ENCODE data around the gene ADISSP.
A peak's percentile ranks its signal among the peaks of the same experiment; 100 is the strongest.

ADISSP gene

DNA sequence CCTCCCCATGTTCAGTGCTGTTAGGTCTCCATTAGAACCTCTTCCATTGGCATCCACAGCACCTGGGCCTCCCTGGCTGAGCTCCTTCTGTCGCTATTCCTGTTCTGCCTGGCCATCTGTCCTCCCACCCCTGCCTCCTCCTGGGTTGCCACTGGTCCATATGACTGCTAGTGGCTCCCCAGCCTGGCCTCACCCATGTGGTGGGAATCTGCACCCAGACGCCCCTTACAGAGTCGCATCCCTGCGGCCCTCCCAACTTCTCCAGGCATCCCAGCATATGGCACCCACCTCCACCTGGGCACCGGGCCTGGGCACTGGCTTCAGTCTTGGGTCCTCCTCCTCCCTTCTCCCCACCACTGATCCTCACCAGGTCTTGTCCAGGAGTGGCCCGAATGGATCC is 36.3 kb upstream of the ADISSP start:
- Histone ChIP-seq H3K4me1 (ENCODE audit: control insufficient read depth, insufficient read depth, low read length) (peaks cover 23% of the 10 kb centered on the region), H3K36me3 (ENCODE audit: control insufficient read depth, insufficient read depth, low read length) (peaks cover 26% of the 10 kb centered on the region)

DNA sequence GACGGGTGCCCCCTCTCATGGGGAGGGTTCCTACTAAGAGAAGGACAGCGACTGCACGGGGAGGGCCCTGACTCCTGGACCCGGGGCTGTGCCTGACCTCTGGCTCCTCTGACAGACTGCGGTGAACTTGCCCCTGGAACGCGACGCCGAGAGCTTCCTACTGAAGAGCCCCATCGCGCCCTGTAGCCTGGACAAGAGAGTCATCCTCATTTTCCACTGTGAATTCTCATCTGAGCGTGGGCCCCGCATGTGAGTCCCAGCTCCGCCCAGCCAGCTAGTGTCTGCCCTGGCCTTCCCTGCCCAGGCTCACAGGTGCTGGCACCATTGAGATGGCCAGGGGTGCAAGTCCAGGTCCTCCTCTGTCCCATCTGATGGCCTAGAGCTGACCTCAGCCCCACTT is 35.7 kb upstream of the ADISSP start:
- Histone ChIP-seq H3K36me3 (ENCODE audit: control insufficient read depth, insufficient read depth, low read length) (peaks cover 26% of the 10 kb centered on the region), H3K4me3 (ENCODE audit: low read depth, low read length) (no peak overlapping the region)

More for the DNA sequence above, 36.3 kb upstream of the ADISSP start:
- Histone ChIP-seq H3K27me3 (ENCODE audit: control insufficient read depth, insufficient read depth, low read length) (no peaks in the 10 kb centered on the region), H3K9ac (ENCODE audit: low read depth, low read length) (no peak overlapping the region), H3K9me3 (ENCODE audit: control insufficient read depth, insufficient read depth, low read length) (no peaks in the 10 kb centered on the region), H3K4me3 (ENCODE audit: low read depth, low read length) (no peak overlapping the region)

DNA sequence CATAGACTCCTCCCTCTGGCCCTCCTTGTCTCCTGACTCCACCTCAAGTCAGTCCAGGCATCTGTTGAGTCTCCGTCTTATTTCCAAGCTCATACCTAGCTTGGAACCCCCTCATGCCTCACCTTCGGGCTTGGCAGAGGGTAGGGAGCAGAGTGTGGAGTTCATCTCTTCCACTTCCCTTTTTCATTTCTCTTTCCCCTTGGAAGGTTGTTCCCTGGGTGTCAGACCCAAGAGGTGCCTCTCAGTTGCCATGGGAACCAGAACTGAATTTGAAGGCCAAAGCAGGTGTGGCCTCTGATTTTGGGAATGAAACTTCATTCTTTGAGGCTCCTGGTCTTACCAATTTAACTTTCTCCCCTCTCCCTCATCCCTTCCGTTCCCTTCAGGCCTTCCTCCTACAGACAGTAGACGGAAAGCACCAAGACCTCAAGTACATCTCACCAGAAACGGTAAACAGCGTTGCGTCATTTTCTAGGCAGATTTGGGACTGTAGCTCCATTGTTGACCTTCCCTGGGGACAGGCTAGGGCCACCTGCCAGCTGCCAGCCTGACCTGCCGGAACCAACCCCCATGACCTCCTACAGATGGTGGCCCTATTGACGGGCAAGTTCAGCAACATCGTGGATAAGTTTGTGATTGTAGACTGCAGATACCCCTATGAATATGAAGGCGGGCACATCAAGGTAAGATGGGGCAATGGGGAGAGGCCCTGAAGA is 35.1 kb upstream of the ADISSP start:
- H3K9ac ChIP-seq (ENCODE audit: low read depth, low read length), result no peak overlapping the region
- peaks cover 19% of the 10 kb centered on the region for H3K4me1 ChIP-seq (ENCODE audit: control insufficient read depth, insufficient read depth, low read length)
- H3K36me3 ChIP-seq (ENCODE audit: control insufficient read depth, insufficient read depth, low read length), result peaks cover 26% of the 10 kb centered on the region
- H3K4me3 ChIP-seq (ENCODE audit: low read depth, low read length), result no peak overlapping the region
- no peaks in the 10 kb centered on the region for H3K27me3 ChIP-seq (ENCODE audit: control insufficient read depth, insufficient read depth, low read length)
- no peaks in the 10 kb centered on the region for H3K9me3 ChIP-seq (ENCODE audit: control insufficient read depth, insufficient read depth, low read length)

More for the DNA sequence above, 35.7 kb upstream of the ADISSP start:
- Histone ChIP-seq H3K4me1 (ENCODE audit: control insufficient read depth, insufficient read depth, low read length) (peaks cover 22% of the 10 kb centered on the region), H3K9me3 (ENCODE audit: control insufficient read depth, insufficient read depth, low read length) (no peaks in the 10 kb centered on the region), H3K9ac (ENCODE audit: low read depth, low read length) (no peak overlapping the region), H3K27me3 (ENCODE audit: control insufficient read depth, insufficient read depth, low read length) (no peaks in the 10 kb centered on the region)

DNA sequence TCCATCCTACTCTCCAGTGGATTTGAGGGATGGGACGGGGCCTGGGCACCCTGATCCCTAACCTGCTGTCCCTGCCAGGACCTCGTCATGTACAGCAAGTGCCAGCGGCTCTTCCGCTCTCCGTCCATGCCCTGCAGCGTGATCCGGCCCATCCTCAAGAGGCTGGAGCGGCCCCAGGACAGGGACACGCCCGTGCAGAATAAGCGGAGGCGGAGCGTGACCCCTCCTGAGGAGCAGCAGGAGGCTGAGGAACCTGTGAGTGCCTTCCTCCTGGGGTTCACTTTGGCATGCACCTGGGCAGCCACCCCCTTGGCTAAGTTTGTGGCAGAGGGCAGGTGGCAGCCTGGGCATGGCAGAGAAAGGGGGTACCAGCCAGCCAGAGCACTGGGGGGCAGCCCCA is 34.3 kb upstream of the ADISSP start:
- Histone ChIP-seq H3K4me3 (ENCODE audit: low read depth, low read length) (no peak overlapping the region), H3K4me1 (ENCODE audit: control insufficient read depth, insufficient read depth, low read length) (peaks cover 13% of the 10 kb centered on the region), H3K27me3 (ENCODE audit: control insufficient read depth, insufficient read depth, low read length) (peaks cover 6% of the 10 kb centered on the region), H3K9ac (ENCODE audit: low read depth, low read length) (no peak overlapping the region), H3K9me3 (ENCODE audit: control insufficient read depth, insufficient read depth, low read length) (no peaks in the 10 kb centered on the region), H3K36me3 (ENCODE audit: control insufficient read depth, insufficient read depth, low read length) (peaks cover 26% of the 10 kb centered on the region)

DNA sequence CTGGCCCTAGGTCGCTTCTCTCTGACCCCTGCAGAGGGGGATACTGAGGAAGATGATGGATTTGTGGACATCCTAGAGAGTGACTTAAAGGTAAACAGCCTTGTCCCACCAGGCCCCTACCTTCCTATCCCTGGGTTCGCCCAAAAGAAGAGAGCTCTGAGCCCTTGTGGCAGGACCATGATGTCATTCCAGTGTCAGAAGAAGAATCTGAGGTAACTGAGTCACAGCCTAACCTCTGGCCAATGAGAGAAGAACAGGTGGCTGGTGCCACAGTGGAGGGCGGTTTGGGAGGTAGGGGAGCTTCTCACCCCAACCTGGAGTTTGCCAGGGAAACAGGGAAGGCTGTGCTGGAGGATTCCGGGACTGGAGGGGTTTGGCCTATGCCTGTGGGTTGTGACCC is 33.7 kb upstream of the ADISSP start:
- Histone ChIP-seq H3K4me3 (ENCODE audit: low read depth, low read length) (no peak overlapping the region), H3K9ac (ENCODE audit: low read depth, low read length) (no peak overlapping the region), H3K27me3 (ENCODE audit: control insufficient read depth, insufficient read depth, low read length) (peaks cover 9% of the 10 kb centered on the region), H3K36me3 (ENCODE audit: control insufficient read depth, insufficient read depth, low read length) (peaks cover 26% of the 10 kb centered on the region), H3K9me3 (ENCODE audit: control insufficient read depth, insufficient read depth, low read length) (no peaks in the 10 kb centered on the region), H3K4me1 (ENCODE audit: control insufficient read depth, insufficient read depth, low read length) (peaks cover 14% of the 10 kb centered on the region)

DNA sequence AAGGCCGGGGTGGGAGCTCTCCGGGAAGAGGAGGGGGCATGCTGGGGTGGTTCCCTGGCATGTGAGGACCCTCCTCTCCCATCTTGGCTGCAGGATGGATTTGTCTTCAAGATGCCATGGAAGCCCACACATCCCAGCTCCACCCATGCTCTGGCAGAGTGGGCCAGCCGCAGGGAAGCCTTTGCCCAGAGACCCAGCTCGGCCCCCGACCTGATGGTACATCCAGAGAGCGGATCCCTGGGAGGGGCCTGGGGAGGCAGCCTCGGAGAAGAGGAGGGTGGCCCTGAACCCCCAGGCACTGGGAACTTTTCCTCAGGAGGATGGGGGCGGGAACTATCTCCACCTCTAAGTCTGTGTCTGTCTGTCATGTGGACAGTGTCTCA is 33.3 kb upstream of the ADISSP start:
- Histone ChIP-seq H3K36me3 (ENCODE audit: control insufficient read depth, insufficient read depth, low read length) (peaks cover 26% of the 10 kb centered on the region), H3K9ac (ENCODE audit: low read depth, low read length) (no peak overlapping the region), H3K4me3 (ENCODE audit: low read depth, low read length) (no peak overlapping the region), H3K9me3 (ENCODE audit: control insufficient read depth, insufficient read depth, low read length) (no peaks in the 10 kb centered on the region), H3K27me3 (ENCODE audit: control insufficient read depth, insufficient read depth, low read length) (peaks cover 9% of the 10 kb centered on the region), H3K4me1 (ENCODE audit: control insufficient read depth, insufficient read depth, low read length) (peaks cover 12% of the 10 kb centered on the region)

DNA sequence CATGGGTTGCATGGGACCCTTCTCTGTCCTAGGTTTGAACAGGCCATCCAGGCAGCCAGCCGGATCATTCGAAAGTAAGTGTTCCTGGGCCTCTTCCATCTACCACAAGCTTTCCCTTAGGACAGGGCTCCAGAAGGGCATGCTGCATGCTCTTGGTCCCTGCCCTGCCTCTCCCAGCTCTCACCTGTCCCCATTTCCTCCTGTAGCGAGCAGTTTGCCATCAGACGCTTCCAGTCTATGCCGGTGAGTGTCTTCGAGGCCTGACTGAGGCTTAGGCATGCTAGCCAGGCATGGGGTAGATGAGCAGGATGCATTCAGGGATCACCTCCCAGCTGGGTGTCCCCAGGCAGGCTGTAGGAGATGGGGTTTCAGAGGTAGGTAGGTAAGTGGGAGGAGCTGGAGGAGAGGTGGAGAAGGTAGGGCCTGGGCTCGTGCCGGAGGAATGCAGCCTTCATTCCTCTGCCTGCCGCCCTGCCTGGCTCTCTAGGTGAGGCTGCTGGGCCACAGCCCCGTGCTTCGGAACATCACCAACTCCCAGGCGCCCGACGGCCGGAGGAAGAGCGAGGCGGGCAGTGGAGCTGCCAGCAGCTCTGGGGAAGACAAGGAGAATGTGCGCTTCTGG is 32.8 kb upstream of the ADISSP start:
- H3K4me1 ChIP-seq (ENCODE audit: control insufficient read depth, insufficient read depth, low read length), result peaks cover 12% of the 10 kb centered on the region
- peaks cover 26% of the 10 kb centered on the region for H3K36me3 ChIP-seq (ENCODE audit: control insufficient read depth, insufficient read depth, low read length)
- H3K9ac ChIP-seq (ENCODE audit: low read depth, low read length), result no peak overlapping the region
- H3K4me3 ChIP-seq (ENCODE audit: low read depth, low read length), result no peak overlapping the region
- H3K27me3 ChIP-seq (ENCODE audit: control insufficient read depth, insufficient read depth, low read length), result peaks cover 9% of the 10 kb centered on the region
- H3K9me3 ChIP-seq (ENCODE audit: control insufficient read depth, insufficient read depth, low read length), result no peaks in the 10 kb centered on the region

DNA sequence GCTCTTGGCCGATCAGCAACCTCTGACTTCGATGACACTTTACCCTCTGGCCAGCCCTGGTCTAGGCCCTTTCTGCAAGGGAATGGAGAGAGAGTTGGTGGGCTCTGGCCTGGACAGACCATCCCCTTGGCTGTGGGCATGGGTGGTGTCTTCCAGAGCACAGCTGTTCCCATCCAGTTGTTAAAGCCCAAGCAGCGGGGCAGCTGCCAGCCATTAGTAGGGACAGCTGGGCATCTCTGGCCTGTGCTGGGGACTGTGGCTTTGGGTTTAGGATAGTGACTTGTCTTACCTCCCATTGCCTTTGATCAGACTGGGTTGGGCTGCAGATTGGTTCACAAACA is 31.3 kb upstream of the ADISSP start:
- Histone ChIP-seq H3K4me3 (ENCODE audit: low read depth, low read length) (no peak overlapping the region), H3K36me3 (ENCODE audit: control insufficient read depth, insufficient read depth, low read length) (peaks cover 21% of the 10 kb centered on the region), H3K9ac (ENCODE audit: low read depth, low read length) (no peak overlapping the region)

DNA sequence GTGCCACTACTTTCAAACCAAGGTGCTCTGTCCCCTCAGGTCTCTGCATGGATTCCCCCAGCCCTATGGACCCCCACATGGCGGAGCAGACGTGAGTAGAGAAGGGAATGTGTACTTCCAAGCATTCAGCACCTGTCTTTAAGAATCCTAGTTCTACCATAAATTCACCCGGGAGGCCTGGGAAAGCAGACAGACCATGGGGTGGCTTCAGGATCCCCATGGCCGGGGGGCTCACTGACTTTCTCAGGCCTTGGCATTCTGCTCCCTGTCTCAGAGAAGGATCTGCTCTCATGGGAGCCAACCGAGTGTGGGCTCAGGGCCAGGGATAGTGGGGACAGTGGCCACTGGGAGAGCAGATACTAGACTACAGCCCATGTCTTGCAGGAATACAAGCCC is 30.8 kb upstream of the ADISSP start:
- peaks cover 16% of the 10 kb centered on the region for H3K36me3 ChIP-seq (ENCODE audit: control insufficient read depth, insufficient read depth, low read length)
- H3K27me3 ChIP-seq (ENCODE audit: control insufficient read depth, insufficient read depth, low read length), result peaks cover 9% of the 10 kb centered on the region
- H3K9me3 ChIP-seq (ENCODE audit: control insufficient read depth, insufficient read depth, low read length), result no peaks in the 10 kb centered on the region
- no peak overlapping the region for H3K4me3 ChIP-seq (ENCODE audit: low read depth, low read length)
- H3K9ac ChIP-seq (ENCODE audit: low read depth, low read length), result no peak overlapping the region
- peaks cover 12% of the 10 kb centered on the region for H3K4me1 ChIP-seq (ENCODE audit: control insufficient read depth, insufficient read depth, low read length)

More for the DNA sequence above, 31.3 kb upstream of the ADISSP start:
- H3K4me1 ChIP-seq (ENCODE audit: control insufficient read depth, insufficient read depth, low read length), result peaks cover 12% of the 10 kb centered on the region
- peaks cover 9% of the 10 kb centered on the region for H3K27me3 ChIP-seq (ENCODE audit: control insufficient read depth, insufficient read depth, low read length)
- no peaks in the 10 kb centered on the region for H3K9me3 ChIP-seq (ENCODE audit: control insufficient read depth, insufficient read depth, low read length)

DNA sequence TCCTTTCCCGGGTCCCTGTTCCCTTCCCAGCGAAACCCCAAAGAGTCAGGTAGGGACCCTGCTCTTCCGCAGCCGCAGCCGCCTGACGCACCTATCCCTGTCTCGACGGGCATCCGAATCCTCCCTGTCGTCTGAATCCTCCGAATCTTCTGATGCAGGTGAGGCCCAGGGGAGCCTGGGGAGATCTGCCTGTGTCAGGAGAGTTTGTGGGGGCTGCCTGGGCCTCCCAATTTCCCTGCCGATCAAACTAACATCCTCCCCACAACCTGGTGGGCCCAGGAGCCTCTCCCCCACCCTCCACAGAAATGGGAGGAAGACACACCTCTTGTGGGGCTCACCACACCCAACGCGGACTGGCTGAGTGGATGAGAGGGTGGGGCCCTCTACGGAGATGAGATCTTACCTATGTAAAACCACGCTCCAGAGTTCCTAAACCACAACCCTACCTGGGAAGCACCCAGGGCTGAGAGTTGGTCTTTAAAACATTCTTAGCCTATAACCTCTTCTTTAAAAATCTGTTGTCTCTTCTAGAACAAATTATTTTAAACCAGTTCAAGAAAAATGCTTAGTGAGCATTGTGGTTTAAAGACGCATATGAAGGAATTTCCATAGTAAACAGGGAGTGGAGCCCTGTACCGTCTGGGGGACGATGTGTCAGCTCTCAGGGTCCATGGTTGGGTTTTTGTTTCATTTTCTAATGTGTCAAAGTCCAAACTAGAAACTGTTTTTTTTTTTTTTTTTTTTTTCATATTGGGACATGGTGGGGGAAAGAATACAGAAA is 30.2 kb upstream of the ADISSP start:
- Histone ChIP-seq H3K9me3 (ENCODE audit: control insufficient read depth, insufficient read depth, low read length) (no peaks in the 10 kb centered on the region), H3K4me3 (ENCODE audit: low read depth, low read length) (peak overlapping the region; percentile 79), H3K9ac (ENCODE audit: low read depth, low read length) (no peak overlapping the region), H3K36me3 (ENCODE audit: control insufficient read depth, insufficient read depth, low read length) (peaks cover 10% of the 10 kb centered on the region), H3K4me1 (ENCODE audit: control insufficient read depth, insufficient read depth, low read length) (peaks cover 12% of the 10 kb centered on the region), H3K27me3 (ENCODE audit: control insufficient read depth, insufficient read depth, low read length) (peaks cover 9% of the 10 kb centered on the region)

DNA sequence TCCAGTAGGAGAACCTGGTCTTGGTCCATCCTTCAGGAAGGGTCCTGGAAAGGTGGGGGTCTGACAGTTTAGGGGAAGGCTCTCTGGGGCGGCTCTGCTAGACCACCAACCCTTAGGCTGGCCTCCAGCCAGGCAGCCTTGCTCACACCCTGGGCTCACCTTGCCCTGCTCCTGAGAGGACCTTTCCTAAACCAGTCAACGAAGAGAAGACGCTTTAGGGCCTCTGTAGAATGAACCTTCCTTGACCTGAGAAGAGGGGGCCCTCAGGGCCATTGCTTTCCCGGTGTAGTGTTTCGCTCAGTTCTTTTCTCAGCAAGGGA is 29.6 kb upstream of the ADISSP start:
- Histone ChIP-seq H3K4me3 (ENCODE audit: low read depth, low read length) (peak overlapping the region; percentile 79), H3K9ac (ENCODE audit: low read depth, low read length) (no peak overlapping the region)

More for the DNA sequence above, 29.6 kb upstream of the ADISSP start:
- H3K4me1 ChIP-seq (ENCODE audit: control insufficient read depth, insufficient read depth, low read length), result peaks cover 12% of the 10 kb centered on the region
- H3K27me3 ChIP-seq (ENCODE audit: control insufficient read depth, insufficient read depth, low read length), result peaks cover 9% of the 10 kb centered on the region
- H3K9me3 ChIP-seq (ENCODE audit: control insufficient read depth, insufficient read depth, low read length), result no peaks in the 10 kb centered on the region
- peaks cover 5% of the 10 kb centered on the region for H3K36me3 ChIP-seq (ENCODE audit: control insufficient read depth, insufficient read depth, low read length)

Measured in iPS-15b (cell line).